ENCODE results near the gene WDR88. TPM values are rescaled to one million over a fixed set of nuclear protein-coding genes. Genes with fewer than 3 reads are reported as not detected.

Gene WDR88
- total and polyA plus RNA-seq, 2 experiments from 2014 or later = not detected

- ATAC-seq = no peak
- Histone ChIP-seq H3K4me3 (no peak overlapping the region), H3K79me2 (replicated peaks; ENCODE audit: insufficient read depth) (no peaks in the 10 kb centered on the region), H3K4me1 (ENCODE audit: insufficient read depth) (no peaks in the 10 kb centered on the region), H3K9me2 (ENCODE audit: insufficient read depth) (no peaks in the 10 kb centered on the region), H3K36me3 (ENCODE audit: insufficient read depth) (no peaks in the 10 kb centered on the region), H3K27me3 (ENCODE audit: insufficient read depth) (no peaks in the 10 kb centered on the region), H4K20me1 (replicated peaks; ENCODE audit: insufficient read depth) (no peaks in the 10 kb centered on the region), H3F3A (replicated peaks; ENCODE audit: low read depth) (no peaks in the 10 kb centered on the region), H3K4me2 (no peak overlapping the region), H2AFZ (no peak overlapping the region), H3K27ac (ENCODE audit: low read depth) (no peak overlapping the region)
- Mint-ChIP-seq H3K27me3 (ENCODE audit: insufficient read depth, low read depth, poor library complexity) (peaks cover 13% of the 10 kb centered on the region), H3K4me3 (no peak overlapping the region), H3K36me3 (ENCODE audit: low read depth) (no peaks in the 10 kb centered on the region), H3K9me3 (no peaks in the 10 kb centered on the region), H3K27ac (no peak overlapping the region), H3K4me1 (peaks cover 4% of the 10 kb centered on the region; the same call in 2 of the 3 replicates)
- TF ChIP-seq REST (IDR thresholded peaks at IDR 0.05; ENCODE audit: unreplicated experiment) (no peak), JUNB (IDR thresholded peaks at IDR 0.05; ENCODE audit: unreplicated experiment) (no peak), ZNF331 (CRISPR knock-in tag; IDR thresholded peaks at IDR 0.05; ENCODE audit: low read depth) (no peak)
- DNase-seq (ENCODE audit: low spot score) = no peak
Measured at GRCh38 chr19:33210266-33210940, 78.5 kb downstream of the WDR88 start.

GRCh38 chr19:33211794-33212435 lies 80.0 kb downstream of the WDR88 start:
- no peaks in the 10 kb centered on the region for H3F3A ChIP-seq (replicated peaks; ENCODE audit: low read depth)
- no peaks in the 10 kb centered on the region for H3K27me3 ChIP-seq (ENCODE audit: insufficient read depth)
- Mint-ChIP-seq H3K4me3 (no peak overlapping the region), H3K27ac (no peak overlapping the region), H3K9me3 (no peaks in the 10 kb centered on the region), H3K27me3 (ENCODE audit: insufficient read depth, low read depth, poor library complexity) (peaks cover 15% of the 10 kb centered on the region), H3K36me3 (ENCODE audit: low read depth) (no peaks in the 10 kb centered on the region), H3K4me1 (peaks cover 7% of the 10 kb centered on the region; the same call in 2 of the 3 replicates)
- no peak overlapping the region for H2AFZ ChIP-seq
- H3K36me3 ChIP-seq (ENCODE audit: insufficient read depth) = no peaks in the 10 kb centered on the region
- H3K79me2 ChIP-seq (replicated peaks; ENCODE audit: insufficient read depth) = no peaks in the 10 kb centered on the region
- no peak overlapping the region for H3K27ac ChIP-seq (ENCODE audit: low read depth)
- H3K4me1 ChIP-seq (ENCODE audit: insufficient read depth) = no peaks in the 10 kb centered on the region
- H4K20me1 ChIP-seq (replicated peaks; ENCODE audit: insufficient read depth) = no peaks in the 10 kb centered on the region
- no peak overlapping the region for H3K4me2 ChIP-seq
- DNase-seq (ENCODE audit: low spot score) = no peak
- no peak for ATAC-seq
- no peak overlapping the region for H3K4me3 ChIP-seq
- H3K9me2 ChIP-seq (ENCODE audit: insufficient read depth) = no peaks in the 10 kb centered on the region
- TF ChIP-seq CREB1 (CRISPR knock-in tag; IDR thresholded peaks at IDR 0.05; ENCODE audit: low read depth) = no peak
- TF ChIP-seq ZNF462 (CRISPR knock-in tag; IDR thresholded peaks at IDR 0.05) = no peak
- no peak for TF ChIP-seq ETS1 (IDR thresholded peaks at IDR 0.05)
- no peak for TF ChIP-seq EZH2 (IDR thresholded peaks at IDR 0.05; ENCODE audit: low read depth, unreplicated experiment)
- TF ChIP-seq ZNF114 (CRISPR knock-in tag; IDR thresholded peaks at IDR 0.05) = no peak
- TF ChIP-seq POLR2AphosphoS5 (IDR thresholded peaks at IDR 0.05; ENCODE audit: low read depth) = no peak
- no peak for TF ChIP-seq STAT1 (IDR thresholded peaks at IDR 0.05; ENCODE audit: unreplicated experiment)
- no peak for TF ChIP-seq NANOG (IDR thresholded peaks at IDR 0.05; ENCODE audit: borderline replicate concordance)
